ENCODE measurements around the gene SNRNP48.

SNRNP48 gene

GRCh38 chr6:7589949-7590917 is at the start of gene SNRNP48:
Gene SNRNP48 (plus strand): TSS chr6:7590198. CDS start chr6:7590258, 60 bp downstream.
- in situ Hi-C loops (cut with HindIII; ENCODE audit: low sequenced_read_pairs), result loop anchor here (10.0 kb wide), 1 partner anchor 305 kb away; no protein-coding TSS in a partner anchor

- in situ Hi-C loops (cut with HindIII; ENCODE audit: low sequenced_read_pairs), result no loop called here
Observed at GRCh38 chr6:7540595-7540994, 49.4 kb upstream of the SNRNP48 start.

- in situ Hi-C loops (cut with HindIII; ENCODE audit: low sequenced_read_pairs), result no loop called here
Observed at GRCh38 chr6:7541175-7542064, 48.6 kb upstream of the SNRNP48 start, which contains the start of gene DSP. Gene DSP (plus strand): TSS chr6:7541671. CDS start chr6:7541916, 245 bp downstream.

GRCh38 chr6:7542065-7542873 is 47.7 kb upstream of the SNRNP48 start:
- in situ Hi-C loops (cut with HindIII; ENCODE audit: low sequenced_read_pairs), result no loop called here

GRCh38 chr6:7542874-7543624 is 46.9 kb upstream of the SNRNP48 start:
- in situ Hi-C loops (cut with HindIII; ENCODE audit: low sequenced_read_pairs), result no loop called here

- in situ Hi-C loops (cut with HindIII; ENCODE audit: low sequenced_read_pairs), result no loop called here
Observed at GRCh38 chr6:7543789-7544424, 46.1 kb upstream of the SNRNP48 start.

- in situ Hi-C loops (cut with HindIII; ENCODE audit: low sequenced_read_pairs), result no loop called here
Observed at GRCh38 chr6:7544597-7544996, 45.4 kb upstream of the SNRNP48 start.

- in situ Hi-C loops (cut with HindIII; ENCODE audit: low sequenced_read_pairs), result no loop called here
Observed at GRCh38 chr6:7545316-7546019, 44.5 kb upstream of the SNRNP48 start.

- in situ Hi-C loops (cut with HindIII; ENCODE audit: low sequenced_read_pairs), result no loop called here
Observed at GRCh38 chr6:7546020-7546369, 44.0 kb upstream of the SNRNP48 start.

GRCh38 chr6:7546383-7546782 is 43.6 kb upstream of the SNRNP48 start:
- in situ Hi-C loops (cut with HindIII; ENCODE audit: low sequenced_read_pairs), result no loop called here

- in situ Hi-C loops (cut with HindIII; ENCODE audit: low sequenced_read_pairs), result no loop called here
Observed at GRCh38 chr6:7546896-7547295, 43.1 kb upstream of the SNRNP48 start.

GRCh38 chr6:7547315-7547714 is 42.7 kb upstream of the SNRNP48 start:
- in situ Hi-C loops (cut with HindIII; ENCODE audit: low sequenced_read_pairs), result no loop called here

- in situ Hi-C loops (cut with HindIII; ENCODE audit: low sequenced_read_pairs), result no loop called here
Observed at GRCh38 chr6:7550433-7550801, 39.6 kb upstream of the SNRNP48 start.

- in situ Hi-C loops (cut with HindIII; ENCODE audit: low sequenced_read_pairs), result no loop called here
Observed at GRCh38 chr6:7554533-7555275, 35.3 kb upstream of the SNRNP48 start.

- in situ Hi-C loops (cut with HindIII; ENCODE audit: low sequenced_read_pairs), result no loop called here
Observed at GRCh38 chr6:7555671-7556070, 34.3 kb upstream of the SNRNP48 start.

GRCh38 chr6:7556394-7557106 is 33.4 kb upstream of the SNRNP48 start:
- in situ Hi-C loops (cut with HindIII; ENCODE audit: low sequenced_read_pairs), result no loop called here

- in situ Hi-C loops (cut with HindIII; ENCODE audit: low sequenced_read_pairs), result no loop called here
Observed at GRCh38 chr6:7557652-7558051, 32.3 kb upstream of the SNRNP48 start.

GRCh38 chr6:7558781-7559180 is 31.2 kb upstream of the SNRNP48 start:
- in situ Hi-C loops (cut with HindIII; ENCODE audit: low sequenced_read_pairs), result no loop called here

Measured in DLD1 (cell line).